SK-N-SH (cell line): ENCODE results near the gene SPATA24. TPM values are rescaled to one million over a fixed set of nuclear protein-coding genes. Genes with fewer than 3 reads are reported as not detected.

Source experiments
- CTCF ChIA-PET: fragments of 300-600, 350-600 bp; formaldehyde crosslinking; extraction: SDS; loops from one replicate; lab custom pipeline; 2021; lab: Yijun Ruan, JAX
- POLR2A ChIA-PET: fragments of 350-600 bp; sonication (Branson Sonifier 250); formaldehyde crosslinking; extraction: SDS; loops from one replicate; lab custom pipeline; 2020; ENCODE audit warnings: antibody characterized with exemption, inconsistent platforms; lab: Yijun Ruan, JAX
- DNase-seq: peaks from one replicate; pipeline ENCODE4 v3.0.0; 2012
- H2AFZ ChIP-seq: fragments of 200-600 bp; sonication (generic); 2 replicates; pipeline ENCODE4 v1.8.1; 2016; ENCODE audit warnings: antibody characterized with exemption, mild to moderate bottlenecking, low read depth
- H3F3A ChIP-seq: fragments of 200-600 bp; sonication (generic); replicated peaks from 2 replicates; pipeline ENCODE3; 2016; ENCODE audit warnings: antibody characterized with exemption, mild to moderate bottlenecking; ENCODE audit not compliant: insufficient read depth
- H3K27ac ChIP-seq, 2 experiments: fragments of 200-500 bp in 1 of 2; fragments of 200-600 bp in 1 of 2; sonication (Bioruptor generic) in 1 of 2; sonication (generic), shearing (Covaris generic) in 1 of 2; 2 replicates each; pipeline versions ENCODE4 v1.5.1 to v1.6.1; 2014 to 2016; ENCODE audit warnings: low read depth in 2 of 2, inconsistent platforms in 1 of 2, low read length in 1 of 2, mild to moderate bottlenecking in 1 of 2, mixed read lengths in 1 of 2
- H3K27me3 ChIP-seq: fragments of 200-600 bp; sonication (generic), shearing (Covaris generic); 2 replicates; pipeline ENCODE4 v1.6.1; 2016; ENCODE audit warnings: mixed run types; ENCODE audit not compliant: insufficient read depth
- H3K36me3 ChIP-seq, 2 experiments: fragments of 200-500 bp in 1 of 2; fragments of 200-600 bp in 1 of 2; sonication (Bioruptor generic) in 1 of 2; sonication (generic) in 1 of 2; replicated peaks in 1 of 2; 2 replicates each; pipeline versions ENCODE3 to v1.5.1; 2014 to 2016; ENCODE audit warnings: low read length in 1 of 2, mild to moderate bottlenecking in 1 of 2; ENCODE audit not compliant: insufficient read depth in 2 of 2, control insufficient read depth in 1 of 2
- H3K4me1 ChIP-seq, 2 experiments: fragments of 200-500 bp in 1 of 2; fragments of 200-600 bp in 1 of 2; sonication (Bioruptor generic) in 1 of 2; sonication (generic), shearing (Covaris generic) in 1 of 2; 2 replicates each; pipeline versions ENCODE4 v1.5.1 to v1.6.1; 2014 to 2016; ENCODE audit warnings: low read depth in 1 of 2, low read length in 1 of 2, mixed run types in 1 of 2; ENCODE audit not compliant: insufficient read depth in 2 of 2, control insufficient read depth in 1 of 2
- H3K4me2 ChIP-seq: fragments of 200-600 bp; sonication (generic), shearing (Covaris generic); 2 replicates; pipeline ENCODE4 v1.6.1; 2017; ENCODE audit warnings: mixed run types
- H3K4me3 ChIP-seq, 2 experiments: fragments of 200-500 bp in 1 of 2; fragments of 200-600 bp in 1 of 2; sonication (Bioruptor generic) in 1 of 2; sonication (generic), shearing (Covaris generic) in 1 of 2; 2 replicates each; pipeline versions ENCODE4 v1.5.1 to v1.8.1; 2014 to 2016; ENCODE audit warnings: low read depth in 2 of 2, inconsistent platforms in 1 of 2, low read length in 1 of 2, mild to moderate bottlenecking in 1 of 2, mixed read lengths in 1 of 2, moderate library complexity in 1 of 2
- H3K79me2 ChIP-seq: fragments of 200-600 bp; sonication (generic); 2 replicates; pipeline ENCODE4 v1.8.1; 2017; ENCODE audit warnings: mild to moderate bottlenecking; ENCODE audit not compliant: insufficient read depth
- H3K9ac ChIP-seq: fragments of 200-600 bp; sonication (generic); 2 replicates; pipeline ENCODE4 v1.6.1; 2017; ENCODE audit warnings: mixed run types
- H3K9me2 ChIP-seq: fragments of 200-600 bp; sonication (generic); 2 replicates; pipeline ENCODE4 v1.6.1; 2017; ENCODE audit warnings: mixed run types
- H3K9me3 ChIP-seq: fragments of 200-600 bp; sonication (generic); 2 replicates; pipeline ENCODE4 v1.6.1; 2017; ENCODE audit warnings: mixed run types, mild to moderate bottlenecking, moderate library complexity
- H4K20me1 ChIP-seq: fragments of 200-600 bp; sonication (generic); 2 replicates; pipeline ENCODE4 v1.6.1; 2017; ENCODE audit warnings: mild to moderate bottlenecking, mixed run types; ENCODE audit not compliant: insufficient read depth
- FOSL2 ChIP-seq: IDR thresholded peaks from 2 replicates; pipeline ENCODE4 v1.4.0; 2012; ENCODE audit warnings: low read depth, mild to moderate bottlenecking, moderate library complexity, borderline replicate concordance
- JUND ChIP-seq: IDR thresholded peaks from 2 replicates; pipeline ENCODE4 v1.4.0; 2012
- MXI1 ChIP-seq: IDR thresholded peaks from 2 replicates; pipeline ENCODE4 v1.6.1; 2012; ENCODE audit warnings: mild to moderate bottlenecking, low read depth, low read length, improper control_type of control experiment
- RFX5 ChIP-seq: IDR thresholded peaks from 2 replicates; pipeline ENCODE4 v1.6.1; 2012; ENCODE audit warnings: mild to moderate bottlenecking, improper control_type of control experiment, low read length
- WGBS: methylation state at CpG from one replicate; pipeline ENCODE4 v1.1.6; 2017; ENCODE audit warnings: low lambda C conversion rate; 5-methylcytosine and 5-hydroxymethylcytosine counted together
- polyA plus RNA-seq, 3 experiments: library from polyadenylated mRNA; depleted of rRNA; stranded (reverse); fragments of >200 nt; gene quantifications; 2 replicates each; pipeline ENCODE4 v1.2.3, GENCODE V29; 2012
- TF ChIP-seq, protein P1 (sequence below): fragments of 200-600 bp; sonication (generic); IDR thresholded peaks from 2 replicates; pipeline ENCODE4 v1.6.1; 2017; ENCODE audit warnings: antibody characterized with exemption, mild to moderate bottlenecking, moderate library complexity
- TF ChIP-seq, protein P2 (sequence below): IDR thresholded peaks from 2 replicates; pipeline ENCODE4 v1.4.0; 2012; ENCODE audit warnings: low read depth, borderline replicate concordance

SPATA24 gene
- polyA plus RNA-seq, 1 of the 3 experiments (the other 2 are of a cell fraction): 7.6 TPM

GRCh38 chr5:139396691-139397090, 7.2 kb downstream of the SPATA24 start:
- WGBS: 100% methylated on average over 6 of the region's 8 CpGs
- POLR2A ChIA-PET: no interaction called here

GRCh38 chr5:139395844-139396640, 7.8 kb downstream of the SPATA24 start:
- no peak overlapping the region for H2AFZ ChIP-seq
- no peak overlapping the region for H3K9ac ChIP-seq
- no peak overlapping the region for H3K4me3 ChIP-seq
- peaks cover 0 to 3% of the 10 kb centered on the region in 2 experiments; a peak in 1 of 4 replicates for H3K4me1 ChIP-seq
- WGBS: 84% methylated on average over 5 of the region's 8 CpGs
- ChIA-PET CTCF (interaction anchor here (1.2 to 2.3 kb wide), 4 partner anchors 10 to 117 kb away, joined by 4 to 9 read pairs (median 6); no protein-coding TSS in a partner anchor), POLR2A (no interaction called here)
- no peaks in the 10 kb centered on the region for H3K9me2 ChIP-seq
- H4K20me1 ChIP-seq: no peaks in the 10 kb centered on the region
- no peak overlapping the region for H3K27ac ChIP-seq
- no peak for DNase-seq
- peak; percentile 18; the same call in 1 of the 2 replicates for TF ChIP-seq FOSL2
- TF ChIP-seq MXI1: no peak
- H3K27me3 ChIP-seq: peaks cover 12% of the 10 kb centered on the region; the same call in 1 of the 2 replicates
- H3K79me2 ChIP-seq: no peaks in the 10 kb centered on the region
- H3K9me3 ChIP-seq: no peaks in the 10 kb centered on the region
- H3K36me3 ChIP-seq: no peaks in the 10 kb centered on the region
- no peak overlapping the region for H3K4me2 ChIP-seq
- no peaks in the 10 kb centered on the region for H3F3A ChIP-seq

More at GRCh38 chr5:139396691-139397090, 7.2 kb downstream of the SPATA24 start:
- CTCF ChIA-PET: interaction anchor here (1.6 to 2.3 kb wide), 3 partner anchors 10 to 117 kb away, joined by 5 to 9 read pairs (median 7); no protein-coding TSS in a partner anchor
- Histone ChIP-seq H3K4me1 (peaks cover 0 to 3% of the 10 kb centered on the region in 2 experiments; a peak in 1 of 4 replicates), H4K20me1 (no peaks in the 10 kb centered on the region), H3K4me2 (no peak overlapping the region), H3F3A (no peaks in the 10 kb centered on the region), H3K79me2 (no peaks in the 10 kb centered on the region), H3K27ac (no peak overlapping the region), H3K9ac (no peak overlapping the region), H3K9me2 (no peaks in the 10 kb centered on the region), H2AFZ (no peak overlapping the region), H3K9me3 (no peaks in the 10 kb centered on the region), H3K36me3 (peaks cover 0 to 2% of the 10 kb centered on the region in 2 experiments), H3K4me3 (no peak overlapping the region), H3K27me3 (peaks cover 12% of the 10 kb centered on the region; the same call in 1 of the 2 replicates)
- no peak for DNase-seq
- TF ChIP-seq, protein P1, sequence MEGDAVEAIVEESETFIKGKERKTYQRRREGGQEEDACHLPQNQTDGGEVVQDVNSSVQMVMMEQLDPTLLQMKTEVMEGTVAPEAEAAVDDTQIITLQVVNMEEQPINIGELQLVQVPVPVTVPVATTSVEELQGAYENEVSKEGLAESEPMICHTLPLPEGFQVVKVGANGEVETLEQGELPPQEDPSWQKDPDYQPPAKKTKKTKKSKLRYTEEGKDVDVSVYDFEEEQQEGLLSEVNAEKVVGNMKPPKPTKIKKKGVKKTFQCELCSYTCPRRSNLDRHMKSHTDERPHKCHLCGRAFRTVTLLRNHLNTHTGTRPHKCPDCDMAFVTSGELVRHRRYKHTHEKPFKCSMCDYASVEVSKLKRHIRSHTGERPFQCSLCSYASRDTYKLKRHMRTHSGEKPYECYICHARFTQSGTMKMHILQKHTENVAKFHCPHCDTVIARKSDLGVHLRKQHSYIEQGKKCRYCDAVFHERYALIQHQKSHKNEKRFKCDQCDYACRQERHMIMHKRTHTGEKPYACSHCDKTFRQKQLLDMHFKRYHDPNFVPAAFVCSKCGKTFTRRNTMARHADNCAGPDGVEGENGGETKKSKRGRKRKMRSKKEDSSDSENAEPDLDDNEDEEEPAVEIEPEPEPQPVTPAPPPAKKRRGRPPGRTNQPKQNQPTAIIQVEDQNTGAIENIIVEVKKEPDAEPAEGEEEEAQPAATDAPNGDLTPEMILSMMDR: no peak
- no peak for TF ChIP-seq JUND
- TF ChIP-seq, protein P2, sequence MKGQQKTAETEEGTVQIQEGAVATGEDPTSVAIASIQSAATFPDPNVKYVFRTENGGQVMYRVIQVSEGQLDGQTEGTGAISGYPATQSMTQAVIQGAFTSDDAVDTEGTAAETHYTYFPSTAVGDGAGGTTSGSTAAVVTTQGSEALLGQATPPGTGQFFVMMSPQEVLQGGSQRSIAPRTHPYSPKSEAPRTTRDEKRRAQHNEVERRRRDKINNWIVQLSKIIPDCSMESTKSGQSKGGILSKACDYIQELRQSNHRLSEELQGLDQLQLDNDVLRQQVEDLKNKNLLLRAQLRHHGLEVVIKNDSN: no peak
- TF ChIP-seq RFX5: no peak
